GM12875 (cell line): Measurements from ENCODE around the gene PLXNA4.

Experiments used
- H3K4me3 ChIP-seq: one replicate; pipeline ENCODE4 v1.5.1; 2011; ENCODE audit warnings: low read depth, low read length, control low read depth
- CTCF ChIP-seq: IDR thresholded peaks from 2 replicates; pipeline ENCODE4 v1.5.1; 2011; ENCODE audit warnings: low read depth, mild to moderate bottlenecking, control low read depth, inconsistent platforms, low read length, moderate library complexity, borderline replicate concordance; ENCODE audit not compliant: insufficient read depth

PLXNA4 gene

GRCh38 chr7:132345543-132346129 lies 230.6 kb downstream of the PLXNA4 start:
- no peak for TF ChIP-seq CTCF
- no peak overlapping the region for H3K4me3 ChIP-seq

GRCh38 chr7:132345030-132345429 lies 231.2 kb downstream of the PLXNA4 start:
- H3K4me3 ChIP-seq = no peak overlapping the region
- TF ChIP-seq CTCF = no peak

- H3K4me3 ChIP-seq = no peak overlapping the region
- no peak for TF ChIP-seq CTCF
Observed at GRCh38 chr7:132343199-132343598, 233.1 kb downstream of the PLXNA4 start.

- no peak for TF ChIP-seq CTCF
- H3K4me3 ChIP-seq = no peak overlapping the region
Observed at GRCh38 chr7:132337450-132338080, 238.7 kb downstream of the PLXNA4 start.

- no peak for TF ChIP-seq CTCF
- no peak overlapping the region for H3K4me3 ChIP-seq
Observed at GRCh38 chr7:132336797-132337196, 239.5 kb downstream of the PLXNA4 start.

GRCh38 chr7:132333301-132333700 lies 243.0 kb downstream of the PLXNA4 start:
- H3K4me3 ChIP-seq = no peak overlapping the region
- no peak for TF ChIP-seq CTCF

- TF ChIP-seq CTCF = no peak
- H3K4me3 ChIP-seq = no peak overlapping the region
Observed at GRCh38 chr7:132328760-132329159, 247.5 kb downstream of the PLXNA4 start.
